HG03460 (cell line): Measurements from ENCODE around the gene SLC39A2.
"Not testable (repeated sequence)": the region's sequence is repeated elsewhere in the genome, so short reads cannot be mapped to it uniquely, and the experiment has no call there.

ENCODE experiments used
- ATAC-seq: cut with Tn5 transposase; IDR thresholded peaks from one replicate; pipeline ENCODE4 v1.9.1; 2021; ENCODE audit not compliant: unreplicated experiment

The SLC39A2 gene

GRCh38 chr14:20996521-20996920, 2.6 kb upstream of the SLC39A2 start:
- ATAC-seq: no peak

GRCh38 chr14:20997115-20997514, 2.0 kb upstream of the SLC39A2 start:
- no peak for ATAC-seq

GRCh38 chr14:20997564-20997963, 1.5 kb upstream of the SLC39A2 start:
- ATAC-seq: no peak

- ATAC-seq: no peak
These were observed 954 bp upstream of the SLC39A2 start for GRCh38 chr14:20998139-20998538.

GRCh38 chr14:20999591-20999990, 498 bp downstream of the SLC39A2 start:
- no peak for ATAC-seq

GRCh38 chr14:21001218-21001617, 2.1 kb downstream of the SLC39A2 start:
- ATAC-seq: no peak

GRCh38 chr14:21003788-21004346, 4.8 kb downstream of the SLC39A2 start:
- no peak for ATAC-seq

- ATAC-seq: not testable (repeated sequence)
These were observed 10.6 kb downstream of the SLC39A2 start for GRCh38 chr14:21009721-21010120.

- ATAC-seq: no peak
These were observed 12.0 kb downstream of the SLC39A2 start for GRCh38 chr14:21011136-21011535.

GRCh38 chr14:21014761-21015190, 15.7 kb downstream of the SLC39A2 start:
- ATAC-seq: no peak

GRCh38 chr14:21015312-21015711, 16.2 kb downstream of the SLC39A2 start:
- ATAC-seq: no peak

GRCh38 chr14:21016413-21017190, 17.5 kb downstream of the SLC39A2 start:
- ATAC-seq: no peak

- no peak for ATAC-seq
These were observed 18.6 kb downstream of the SLC39A2 start for GRCh38 chr14:21017528-21018245.

GRCh38 chr14:21018286-21018685, 19.2 kb downstream of the SLC39A2 start:
- ATAC-seq: no peak

GRCh38 chr14:21018781-21019180, 19.7 kb downstream of the SLC39A2 start:
- no peak for ATAC-seq

- ATAC-seq: no peak
These were observed 20.3 kb downstream of the SLC39A2 start for GRCh38 chr14:21019366-21019765.

- no peak for ATAC-seq
These were observed 22.0 kb downstream of the SLC39A2 start for GRCh38 chr14:21020977-21021545.

- no peak for ATAC-seq
These were observed 23.6 kb downstream of the SLC39A2 start for GRCh38 chr14:21022686-21023085.

GRCh38 chr14:21023174-21023573, 24.1 kb downstream of the SLC39A2 start:
- ATAC-seq: no peak

- no peak for ATAC-seq
These were observed 24.9 kb downstream of the SLC39A2 start for GRCh38 chr14:21023817-21024584.
